Measurements from ENCODE around the gene PPIP5K2.
"Not testable (repeated sequence)": the region's sequence is repeated elsewhere in the genome, so short reads cannot be mapped to it uniquely, and the experiment has no call there.

The PPIP5K2 gene

GRCh38 chr5:103139264-103139865, 19.3 kb downstream of the PPIP5K2 start:
- peaks cover 24% of the 10 kb centered on the region for H3K36me3 Mint-ChIP-seq (ENCODE audit: low read depth)
- peak; percentile 79 for DNase-seq

GRCh38 chr5:103142132-103142531, 22.0 kb downstream of the PPIP5K2 start:
- H3K27me3 Mint-ChIP-seq, H3K27ac Mint-ChIP-seq, H3K4me3 Mint-ChIP-seq, H3K4me1 Mint-ChIP-seq, DNase-seq, H3K9me3 Mint-ChIP-seq, ATAC-seq: not testable (repeated sequence)
- peaks cover 18% of the 10 kb centered on the region for H3K36me3 Mint-ChIP-seq (ENCODE audit: low read depth)

More at GRCh38 chr5:103139264-103139865, 19.3 kb downstream of the PPIP5K2 start:
- peak; percentile 87 for ATAC-seq
- no peak overlapping the region for H3K27ac Mint-ChIP-seq
- no peaks in the 10 kb centered on the region for H3K27me3 Mint-ChIP-seq
- H3K4me3 Mint-ChIP-seq: no peak overlapping the region
- no peaks in the 10 kb centered on the region for H3K9me3 Mint-ChIP-seq
- H3K4me1 Mint-ChIP-seq: peaks cover 4% of the 10 kb centered on the region

GRCh38 chr5:103145196-103145595, 25.1 kb downstream of the PPIP5K2 start:
- no peaks in the 10 kb centered on the region for H3K9me3 Mint-ChIP-seq
- no peaks in the 10 kb centered on the region for H3K27me3 Mint-ChIP-seq
- H3K4me1 Mint-ChIP-seq: no peaks in the 10 kb centered on the region
- no peak overlapping the region for H3K4me3 Mint-ChIP-seq
- no peak overlapping the region for H3K27ac Mint-ChIP-seq
- H3K36me3 Mint-ChIP-seq (ENCODE audit: low read depth): peaks cover 8% of the 10 kb centered on the region
- DNase-seq: no peak
- no peak for ATAC-seq

- ATAC-seq (no peak), DNase-seq (no peak)
- peaks cover 10% of the 10 kb centered on the region for H3K36me3 Mint-ChIP-seq (ENCODE audit: low read depth)
- no peaks in the 10 kb centered on the region for H3K27me3 Mint-ChIP-seq
- no peak overlapping the region for H3K4me3 Mint-ChIP-seq
- H3K9me3 Mint-ChIP-seq: no peaks in the 10 kb centered on the region
- H3K4me1 Mint-ChIP-seq: no peaks in the 10 kb centered on the region
- H3K27ac Mint-ChIP-seq: no peak overlapping the region
Measured at GRCh38 chr5:103148213-103148612, 28.1 kb downstream of the PPIP5K2 start.

GRCh38 chr5:103151156-103151555, 31.1 kb downstream of the PPIP5K2 start:
- peaks cover 20% of the 10 kb centered on the region for H3K36me3 Mint-ChIP-seq (ENCODE audit: low read depth)
- H3K4me3 Mint-ChIP-seq: no peak overlapping the region
- no peak overlapping the region for H3K27ac Mint-ChIP-seq
- H3K9me3 Mint-ChIP-seq: no peaks in the 10 kb centered on the region
- no peak for DNase-seq
- H3K4me1 Mint-ChIP-seq: no peaks in the 10 kb centered on the region
- no peaks in the 10 kb centered on the region for H3K27me3 Mint-ChIP-seq
- no peak for ATAC-seq

- H3K36me3 Mint-ChIP-seq (ENCODE audit: low read depth): peaks cover 21% of the 10 kb centered on the region
- H3K4me1 Mint-ChIP-seq: no peaks in the 10 kb centered on the region
- no peak for ATAC-seq
- no peak overlapping the region for H3K4me3 Mint-ChIP-seq
- H3K27ac Mint-ChIP-seq: no peak overlapping the region
- DNase-seq: no peak
- no peaks in the 10 kb centered on the region for H3K9me3 Mint-ChIP-seq
- H3K27me3 Mint-ChIP-seq: no peaks in the 10 kb centered on the region
Measured at GRCh38 chr5:103166706-103167105, 46.6 kb downstream of the PPIP5K2 start.

GRCh38 chr5:103174147-103174546, 54.0 kb downstream of the PPIP5K2 start:
- Mint-ChIP-seq H3K9me3 (no peaks in the 10 kb centered on the region), H3K27ac (no peak overlapping the region), H3K27me3 (no peaks in the 10 kb centered on the region), H3K4me1 (no peaks in the 10 kb centered on the region), H3K36me3 (ENCODE audit: low read depth) (peaks cover 8% of the 10 kb centered on the region), H3K4me3 (no peak overlapping the region)
- DNase-seq (no peak), ATAC-seq (no peak)

GRCh38 chr5:103177543-103177942, 57.4 kb downstream of the PPIP5K2 start:
- DNase-seq: no peak
- no peaks in the 10 kb centered on the region for H3K9me3 Mint-ChIP-seq
- no peaks in the 10 kb centered on the region for H3K27me3 Mint-ChIP-seq
- ATAC-seq: no peak
- peaks cover 15% of the 10 kb centered on the region for H3K36me3 Mint-ChIP-seq (ENCODE audit: low read depth)
- no peak overlapping the region for H3K27ac Mint-ChIP-seq
- no peak overlapping the region for H3K4me3 Mint-ChIP-seq
- H3K4me1 Mint-ChIP-seq: no peaks in the 10 kb centered on the region

- H3K4me1 Mint-ChIP-seq: no peaks in the 10 kb centered on the region
- DNase-seq (no peak), ATAC-seq (no peak)
- H3K9me3 Mint-ChIP-seq: no peaks in the 10 kb centered on the region
- H3K36me3 Mint-ChIP-seq (ENCODE audit: low read depth): peaks cover 18% of the 10 kb centered on the region
- no peaks in the 10 kb centered on the region for H3K27me3 Mint-ChIP-seq
- H3K4me3 Mint-ChIP-seq: no peak overlapping the region
- no peak overlapping the region for H3K27ac Mint-ChIP-seq
Measured at GRCh38 chr5:103178167-103178566, 58.1 kb downstream of the PPIP5K2 start.

GRCh38 chr5:103186152-103186551, 66.1 kb downstream of the PPIP5K2 start:
- no peak for ATAC-seq
- Mint-ChIP-seq H3K27ac (no peak overlapping the region), H3K4me3 (no peak overlapping the region), H3K27me3 (no peaks in the 10 kb centered on the region), H3K36me3 (ENCODE audit: low read depth) (peaks cover 29% of the 10 kb centered on the region), H3K9me3 (no peaks in the 10 kb centered on the region), H3K4me1 (peaks cover 2% of the 10 kb centered on the region)
- DNase-seq: no peak

GRCh38 chr5:103188436-103188835, 68.3 kb downstream of the PPIP5K2 start:
- Mint-ChIP-seq H3K27me3 (no peaks in the 10 kb centered on the region), H3K9me3 (no peaks in the 10 kb centered on the region), H3K27ac (no peak overlapping the region), H3K36me3 (ENCODE audit: low read depth) (peaks cover 26% of the 10 kb centered on the region), H3K4me1 (peaks cover 2% of the 10 kb centered on the region), H3K4me3 (no peak overlapping the region)
- DNase-seq: no peak
- no peak for ATAC-seq

- DNase-seq (no peak), ATAC-seq (no peak)
- H3K9me3 Mint-ChIP-seq: peaks cover 4% of the 10 kb centered on the region
- H3K4me3 Mint-ChIP-seq: no peak overlapping the region
- H3K27ac Mint-ChIP-seq: no peak overlapping the region
- peaks cover 14% of the 10 kb centered on the region for H3K4me1 Mint-ChIP-seq
- no peaks in the 10 kb centered on the region for H3K27me3 Mint-ChIP-seq
- H3K36me3 Mint-ChIP-seq (ENCODE audit: low read depth): peaks cover 48% of the 10 kb centered on the region
Measured at GRCh38 chr5:103203226-103203625, 83.1 kb downstream of the PPIP5K2 start.

GRCh38 chr5:103204990-103205389, 84.9 kb downstream of the PPIP5K2 start:
- DNase-seq, H3K4me3 Mint-ChIP-seq, H3K27ac Mint-ChIP-seq, H3K27me3 Mint-ChIP-seq, ATAC-seq, H3K9me3 Mint-ChIP-seq: not testable (repeated sequence)
- Mint-ChIP-seq H3K4me1 (peaks cover 19% of the 10 kb centered on the region), H3K36me3 (ENCODE audit: low read depth) (peaks cover 41% of the 10 kb centered on the region)

GRCh38 chr5:103205991-103206700, 86.0 kb downstream of the PPIP5K2 start:
- DNase-seq (no peak), ATAC-seq (no peak)
- Mint-ChIP-seq H3K27ac (no peak overlapping the region), H3K4me1 (peaks cover 24% of the 10 kb centered on the region), H3K27me3 (no peaks in the 10 kb centered on the region), H3K36me3 (ENCODE audit: low read depth) (peaks cover 41% of the 10 kb centered on the region), H3K9me3 (peaks cover 4% of the 10 kb centered on the region), H3K4me3 (no peak overlapping the region)

GRCh38 chr5:103207011-103207410, 86.9 kb downstream of the PPIP5K2 start:
- DNase-seq: no peak
- Mint-ChIP-seq H3K4me1 (peaks cover 31% of the 10 kb centered on the region), H3K9me3 (peaks cover 4% of the 10 kb centered on the region), H3K36me3 (ENCODE audit: low read depth) (peaks cover 36% of the 10 kb centered on the region), H3K27ac (no peak overlapping the region), H3K4me3 (no peak overlapping the region), H3K27me3 (no peaks in the 10 kb centered on the region)
- no peak for ATAC-seq

Measured in activated naive CD8-positive, alpha-beta T cell treated with anti-CD3 and anti-CD28 coated beads, Interleukin-2, amount 50 U/mL, for 24 hours (primary cell).